Naive thymus-derived CD8-positive, alpha-beta T cell (primary cell): Measurements from ENCODE around the gene ALPP. TPM values are rescaled to one million over a fixed set of nuclear protein-coding genes. Genes with fewer than 3 reads are reported as not detected.
"Not testable (repeated sequence)": the region's sequence is repeated elsewhere in the genome, so short reads cannot be mapped to it uniquely, and the experiment has no call there.

Source experiments
- ATAC-seq, 2 donors: fragments of 150-1000 bp; cut with Tn5 transposase in 1 of 2; sonication (Bioruptor Pico), chemical (Tn5 transposase) in 1 of 2; 1 replicate in 1 of 2; 2 replicates in 1 of 2; pipeline ENCODE4 v1.10.0; 2021; ENCODE audit warnings: mild to moderate bottlenecking in 2 of 2, moderate library complexity in 2 of 2
- POLR2A ChIA-PET: fragments of 350-600 bp; sonication (Branson Sonifier 250); formaldehyde crosslinking; loops from one replicate; lab custom pipeline; 2021; ENCODE audit warnings: antibody characterized with exemption; lab: Charles Lee
- DNase-seq, 10 donors: peaks; one replicate each; pipeline versions ENCODE4 v3.0.0 to v3.0.0-alpha.2; 2020 to 2022
- H3K27ac Mint-ChIP-seq, 10 donors: one replicate each; pipeline ENCODE4 v1.8.0; 2020 to 2022; ENCODE audit warnings: mild to moderate bottlenecking in 10 of 10, mixed read lengths in 10 of 10, moderate library complexity in 4 of 10, inconsistent platforms in 1 of 10
- H3K27me3 Mint-ChIP-seq, 5 donors: one replicate each; pipeline ENCODE4 v1.8.0; 2021 to 2022; ENCODE audit warnings: mixed read lengths in 5 of 5
- H3K36me3 Mint-ChIP-seq, 3 donors: one replicate each; pipeline ENCODE4 v1.8.0; 2020 to 2022; ENCODE audit warnings: mixed read lengths in 3 of 3, mild to moderate bottlenecking in 2 of 3, inconsistent platforms in 1 of 3
- H3K4me1 Mint-ChIP-seq, 4 donors: one replicate each; pipeline ENCODE4 v1.8.0; 2021 to 2022; ENCODE audit warnings: mixed read lengths in 4 of 4
- H3K4me3 Mint-ChIP-seq, 10 donors: one replicate each; pipeline ENCODE4 v1.8.0; 2020 to 2022; ENCODE audit warnings: mild to moderate bottlenecking in 10 of 10, mixed read lengths in 10 of 10, moderate library complexity in 6 of 10, inconsistent platforms in 1 of 10
- H3K9me3 Mint-ChIP-seq, 9 donors: one replicate each; pipeline ENCODE4 v1.8.0; 2020 to 2022; ENCODE audit warnings: mixed read lengths in 9 of 9, mild to moderate bottlenecking in 3 of 9, inconsistent platforms in 1 of 9, moderate library complexity in 1 of 9
- polyA plus RNA-seq, 3 donors: library from polyadenylated mRNA; unstranded; fragments of 300-500 nt; fragmentation: Illumina TruSeq; gene quantifications; one replicate each; pipeline ENCODE4 v1.2.3, GENCODE V29; 2021
- total RNA-seq, 8 experiments: library from RNA in 2 of 8; stranded (reverse) in 2 of 8; gene quantifications; one replicate each; pipeline ENCODE4 v1.2.3 and lab custom pipeline; 2021 to 2026

The ALPP gene
- total and polyA plus RNA-seq, 5 experiments from 2014 or later, result not detected

GRCh38 chr2:232361646-232362045, 16.9 kb upstream of the ALPP start:
- Mint-ChIP-seq H3K36me3 (no peaks in the 10 kb centered on the region), H3K4me1 (peaks cover 13 to 38% (median 33%) of the 10 kb centered on the region in 4 donors), H3K27me3 (peaks cover 0 to 2% (median 0%) of the 10 kb centered on the region in 5 donors), H3K4me3 (peak overlapping the region in 1 of 10 donors; percentile 18), H3K27ac (no peak overlapping the region), H3K9me3 (peaks cover 0 to 3% (median 0%) of the 10 kb centered on the region in 9 donors)
- POLR2A ChIA-PET, result no interaction called here
- no peak for DNase-seq
- no peak for ATAC-seq

GRCh38 chr2:232362174-232362900, 16.2 kb upstream of the ALPP start:
- H3K9me3 Mint-ChIP-seq, result peaks cover 0 to 3% (median 0%) of the 10 kb centered on the region in 9 donors
- no peak for ATAC-seq
- H3K4me1 Mint-ChIP-seq, result peaks cover 13 to 42% (median 33%) of the 10 kb centered on the region in 4 donors
- H3K27me3 Mint-ChIP-seq, result peaks cover 0 to 2% (median 0%) of the 10 kb centered on the region in 5 donors
- DNase-seq, result peak in 1 of 10 donors; percentile 30
- peak overlapping the region in 5 of 10 donors; percentile 43 to 65 (median 53) for H3K27ac Mint-ChIP-seq
- H3K36me3 Mint-ChIP-seq, result no peaks in the 10 kb centered on the region
- H3K4me3 Mint-ChIP-seq, result peak overlapping the region in 9 of 10 donors; percentile 38 to 91 (median 56)
- POLR2A ChIA-PET, result no interaction called here

- H3K9me3 Mint-ChIP-seq, H3K27me3 Mint-ChIP-seq, ATAC-seq, H3K36me3 Mint-ChIP-seq: not testable (repeated sequence)
- H3K27ac Mint-ChIP-seq, result peak overlapping the region; percentile 72 to 95 (median 92)
- H3K4me1 Mint-ChIP-seq, result peaks cover 13 to 42% (median 33%) of the 10 kb centered on the region in 4 donors
- POLR2A ChIA-PET, result interaction anchor here (0.5 kb wide), 1 partner anchor 1025 kb away, joined by 4 read pairs; no protein-coding TSS in a partner anchor
- H3K4me3 Mint-ChIP-seq, result peak overlapping the region; percentile 83 to 96 (median 92)
- peak in 1 of 10 donors; percentile 32 for DNase-seq
These were observed 15.3 kb upstream of the ALPP start for GRCh38 chr2:232363064-232363783.

GRCh38 chr2:232363784-232364615, 14.6 kb upstream of the ALPP start:
- Mint-ChIP-seq H3K27me3 (no peaks in the 10 kb centered on the region), H3K36me3 (no peaks in the 10 kb centered on the region), H3K4me3 (peak overlapping the region; percentile 83 to 96 (median 92)), H3K9me3 (peaks cover 0 to 2% (median 0%) of the 10 kb centered on the region in 9 donors), H3K27ac (peak overlapping the region; percentile 72 to 95 (median 92)), H3K4me1 (peaks cover 13 to 42% (median 33%) of the 10 kb centered on the region in 4 donors)
- POLR2A ChIA-PET, result interaction anchor here (0.5 to 1.2 kb wide), 2 partner anchors 9 to 1025 kb away, joined by 3 to 4 read pairs; no protein-coding TSS in a partner anchor
- peak; percentile 67 to 74 for ATAC-seq
- DNase-seq, result peak in 5 of 10 donors; percentile 27 to 63 (median 51)

- POLR2A ChIA-PET, result interaction anchor here (1.2 kb wide), 1 partner anchor 10 kb away, joined by 3 read pairs; no protein-coding TSS in a partner anchor
- peaks cover 13 to 46% (median 34%) of the 10 kb centered on the region in 4 donors for H3K4me1 Mint-ChIP-seq
These were observed 13.6 kb upstream of the ALPP start for GRCh38 chr2:232364806-232365594.

GRCh38 chr2:232365621-232366321, 12.8 kb upstream of the ALPP start:
- peak in 1 of 10 donors; percentile 38 for DNase-seq
- Mint-ChIP-seq H3K4me3 (peak overlapping the region in 2 of 10 donors; percentile 34 to 91), H3K36me3 (no peaks in the 10 kb centered on the region), H3K4me1 (peaks cover 14 to 46% (median 34%) of the 10 kb centered on the region in 4 donors), H3K9me3 (peaks cover 0 to 2% (median 0%) of the 10 kb centered on the region in 9 donors), H3K27ac (peak overlapping the region in 5 of 10 donors; percentile 20 to 59 (median 53)), H3K27me3 (no peaks in the 10 kb centered on the region)
- peak; percentile 62 to 75 for ATAC-seq
- POLR2A ChIA-PET, result interaction anchor here (0.6 kb wide), 1 partner anchor 612 kb away, joined by 3 read pairs; no protein-coding TSS in a partner anchor

More at GRCh38 chr2:232364806-232365594, 13.6 kb upstream of the ALPP start:
- not testable (repeated sequence) for H3K27me3 Mint-ChIP-seq, ATAC-seq, H3K36me3 Mint-ChIP-seq, H3K9me3 Mint-ChIP-seq
- DNase-seq, result peak in 1 of 10 donors; percentile 34
- peak overlapping the region in 9 of 10 donors; percentile 45 to 91 (median 63) for H3K4me3 Mint-ChIP-seq
- peak overlapping the region in 6 of 10 donors; percentile 24 to 76 (median 50) for H3K27ac Mint-ChIP-seq

GRCh38 chr2:232366461-232366860, 12.1 kb upstream of the ALPP start:
- H3K27me3 Mint-ChIP-seq, POLR2A ChIA-PET, H3K4me3 Mint-ChIP-seq, H3K9me3 Mint-ChIP-seq, H3K36me3 Mint-ChIP-seq, H3K27ac Mint-ChIP-seq, DNase-seq, ATAC-seq: not testable (repeated sequence)
- peaks cover 14 to 46% (median 35%) of the 10 kb centered on the region in 4 donors for H3K4me1 Mint-ChIP-seq

GRCh38 chr2:232367016-232367415, 11.5 kb upstream of the ALPP start:
- H3K4me3 Mint-ChIP-seq, result no peak overlapping the region
- H3K9me3 Mint-ChIP-seq, result peaks cover 0 to 1% (median 0%) of the 10 kb centered on the region in 9 donors
- peaks cover 14 to 43% (median 35%) of the 10 kb centered on the region in 4 donors for H3K4me1 Mint-ChIP-seq
- ATAC-seq (no peak), DNase-seq (no peak)
- no peaks in the 10 kb centered on the region for H3K27me3 Mint-ChIP-seq
- H3K27ac Mint-ChIP-seq, result peak overlapping the region in 1 of 10 donors; percentile 16
- POLR2A ChIA-PET, result no interaction called here
- no peaks in the 10 kb centered on the region for H3K36me3 Mint-ChIP-seq

GRCh38 chr2:232367591-232368233, 10.8 kb upstream of the ALPP start:
- no peaks in the 10 kb centered on the region for H3K36me3 Mint-ChIP-seq
- POLR2A ChIA-PET, result no interaction called here
- ATAC-seq (no peak), DNase-seq (peak in 1 of 10 donors; percentile 43)
- H3K9me3 Mint-ChIP-seq, result no peaks in the 10 kb centered on the region
- peaks cover 10 to 36% (median 29%) of the 10 kb centered on the region in 4 donors for H3K4me1 Mint-ChIP-seq
- H3K4me3 Mint-ChIP-seq, result no peak overlapping the region
- H3K27ac Mint-ChIP-seq, result no peak overlapping the region
- no peaks in the 10 kb centered on the region for H3K27me3 Mint-ChIP-seq

- no peaks in the 10 kb centered on the region for H3K9me3 Mint-ChIP-seq
- no peak for ATAC-seq
- H3K4me3 Mint-ChIP-seq, result no peak overlapping the region
- H3K27me3 Mint-ChIP-seq, result no peaks in the 10 kb centered on the region
- POLR2A ChIA-PET, result no interaction called here
- H3K36me3 Mint-ChIP-seq, result no peaks in the 10 kb centered on the region
- DNase-seq, result no peak
- no peak overlapping the region for H3K27ac Mint-ChIP-seq
- peaks cover 10 to 31% (median 24%) of the 10 kb centered on the region in 4 donors for H3K4me1 Mint-ChIP-seq
These were observed 10.2 kb upstream of the ALPP start for GRCh38 chr2:232368311-232368731.
